Liver (tissue), 9 donors: ENCODE data around the gene ALG3. TPM values are rescaled to one million over a fixed set of nuclear protein-coding genes. Genes with fewer than 3 reads are reported as not detected.

Source experiments
- DNase-seq: peaks from one replicate; pipeline ENCODE4 v3.0.0-alpha.2; 2017; ENCODE audit warnings: low spot score
- H3K27ac ChIP-seq, 2 donors: one replicate each; pipeline ENCODE4 v1.7.0; 2013; ENCODE audit warnings: inconsistent platforms in 2 of 2, low read length in 2 of 2, control low read depth in 1 of 2, low read depth in 1 of 2, mild to moderate bottlenecking in 1 of 2
- H3K27me3 ChIP-seq, 4 donors: one replicate each; pipeline versions ENCODE4 v1.6.1 to v1.7.0; 2013; ENCODE audit warnings: low read length in 3 of 4, inconsistent platforms in 1 of 4, mild to moderate bottlenecking in 1 of 4, moderate library complexity in 1 of 4; ENCODE audit not compliant: control insufficient read depth in 4 of 4, insufficient read depth in 4 of 4
- H3K36me3 ChIP-seq, 4 donors: one replicate each; pipeline versions ENCODE4 v1.6.1 to v1.7.0; 2013; ENCODE audit warnings: low read length in 3 of 4, mild to moderate bottlenecking in 3 of 4, low read depth in 1 of 4, moderate library complexity in 1 of 4; ENCODE audit not compliant: control insufficient read depth in 4 of 4, insufficient read depth in 3 of 4
- H3K4me1 ChIP-seq, 4 donors: one replicate each; pipeline versions ENCODE4 v1.6.1 to v1.7.0; 2013; ENCODE audit warnings: low read length in 3 of 4, mild to moderate bottlenecking in 3 of 4, moderate library complexity in 1 of 4; ENCODE audit not compliant: control insufficient read depth in 4 of 4, insufficient read depth in 4 of 4
- H3K4me3 ChIP-seq, 3 donors: one replicate each; pipeline versions ENCODE4 v1.6.1 to v1.7.0; 2013; ENCODE audit warnings: low read length in 3 of 3, control low read depth in 1 of 3, low read depth in 1 of 3, mild to moderate bottlenecking in 1 of 3
- H3K9ac ChIP-seq, 2 donors: one replicate each; pipeline ENCODE4 v1.7.0; 2013; ENCODE audit warnings: low read length in 2 of 2, mild to moderate bottlenecking in 2 of 2, moderate library complexity in 2 of 2, control low read depth in 1 of 2, low read depth in 1 of 2
- H3K9me3 ChIP-seq, 4 donors: one replicate each; pipeline versions ENCODE4 v1.6.1 to v1.7.0; 2013; ENCODE audit warnings: low read length in 3 of 4; ENCODE audit not compliant: control insufficient read depth in 4 of 4
- EGR1 ChIP-seq, 2 donors: IDR thresholded peaks; 2 replicates each; pipeline ENCODE4 v1.6.1; 2016 to 2018; ENCODE audit warnings: antibody characterized with exemption in 2 of 2, low read depth in 2 of 2
- FOXA1 ChIP-seq: IDR thresholded peaks from 2 replicates; pipeline ENCODE4 v1.6.1; 2016; ENCODE audit warnings: antibody characterized with exemption
- FOXA2 ChIP-seq: IDR thresholded peaks from 2 replicates; pipeline ENCODE4 v1.6.1; 2016; ENCODE audit warnings: antibody characterized with exemption
- GABPA ChIP-seq, 2 donors: IDR thresholded peaks in 1 of 2; conservative IDR thresholded peaks in 1 of 2; 2 replicates each; pipeline ENCODE4 v1.6.1; 2016; ENCODE audit warnings: antibody characterized with exemption in 2 of 2, mild to moderate bottlenecking in 1 of 2, moderate library complexity in 1 of 2
- HNF4A ChIP-seq, 2 donors: conservative IDR thresholded peaks; 2 replicates each; pipeline ENCODE4 v1.6.1; 2016; ENCODE audit warnings: antibody characterized with exemption in 2 of 2, mild to moderate bottlenecking in 2 of 2
- HNF4G ChIP-seq: IDR thresholded peaks from 2 replicates; pipeline ENCODE4 v1.6.1; 2016; ENCODE audit warnings: antibody characterized with exemption
- JUND ChIP-seq, 2 donors: IDR thresholded peaks; 2 replicates each; pipeline ENCODE4 v1.6.1; 2016; ENCODE audit warnings: antibody characterized with exemption in 2 of 2
- NR2F2 ChIP-seq: IDR thresholded peaks from 2 replicates; pipeline ENCODE4 v1.6.1; 2016; ENCODE audit warnings: antibody characterized with exemption
- RAD21 ChIP-seq, 2 donors: IDR thresholded peaks; 2 replicates each; pipeline ENCODE4 v1.6.1; 2016; ENCODE audit warnings: antibody characterized with exemption in 2 of 2, mild to moderate bottlenecking in 2 of 2
- RXRA ChIP-seq, 2 donors: IDR thresholded peaks; 2 replicates each; pipeline ENCODE4 v1.6.1; 2017 to 2018; ENCODE audit warnings: antibody characterized with exemption in 2 of 2, mild to moderate bottlenecking in 1 of 2
- SP1 ChIP-seq: IDR thresholded peaks from 2 replicates; pipeline ENCODE4 v1.6.1; 2018; ENCODE audit warnings: antibody characterized with exemption, mild to moderate bottlenecking
- TAF1 ChIP-seq: conservative IDR thresholded peaks from 2 replicates; pipeline ENCODE4 v1.6.1; 2016; ENCODE audit warnings: antibody characterized with exemption, mild to moderate bottlenecking
- YY1 ChIP-seq: IDR thresholded peaks from 2 replicates; pipeline ENCODE4 v1.6.1; 2016; ENCODE audit warnings: antibody characterized with exemption, mild to moderate bottlenecking
- WGBS: extraction: QIAGEN DNeasy Blood & Tissue Kit; methylation state at CpG from one replicate; pipeline ENCODE4 v1.1.7; 2013; 5-methylcytosine and 5-hydroxymethylcytosine counted together
- polyA plus RNA-seq, 2 donors: library from polyadenylated mRNA; stranded (reverse) in 1 of 2; unstranded in 1 of 2; fragments of 200-250 nt in 1 of 2; fragments of >200 nt in 1 of 2; fragmentation: Nextera tagmentation in 1 of 2; extraction: Ambion mirVana in 1 of 2; gene quantifications; one replicate each; pipeline versions ENCODE4 v1.2.1 to v1.2.3, GENCODE V29; 2013 to 2015
- total RNA-seq, 2 donors: library from RNA; depleted of rRNA; stranded (reverse); fragments of >200 nt; gene quantifications; one replicate each; pipeline ENCODE4 v1.2.3, GENCODE V29; 2014
- TF ChIP-seq, protein P1 (sequence below): IDR thresholded peaks from 2 replicates; pipeline ENCODE4 v1.6.1; 2016; ENCODE audit warnings: antibody characterized with exemption, mild to moderate bottlenecking
- TF ChIP-seq, protein P2 (sequence below): IDR thresholded peaks from 2 replicates; pipeline ENCODE4 v1.6.1; 2016; ENCODE audit warnings: antibody characterized with exemption
- TF ChIP-seq, protein P3 (sequence below): fragments of 150-350 bp; IDR thresholded peaks from 2 replicates; pipeline ENCODE4 v1.5.1; 2017; ENCODE audit warnings: improper control_type of control experiment, low read depth, low read length; ENCODE audit not compliant: missing input control
- TF ChIP-seq, protein P4 (sequence below): IDR thresholded peaks from 2 replicates; pipeline ENCODE4 v1.6.1; 2016; ENCODE audit warnings: antibody characterized with exemption
- TF ChIP-seq, protein P5 (sequence below): IDR thresholded peaks from 2 replicates; pipeline ENCODE4 v1.6.1; 2016; ENCODE audit warnings: antibody characterized with exemption
- donor health status: healthy.
- donor health status: healthy.
- donor health status: healthy.
- donor health status: healthy.
- donor health status: healthy.

Gene ALG3
- total and polyA plus RNA-seq, 4 donors = 27.7 to 78.6 (median 64.5) TPM

DNA sequence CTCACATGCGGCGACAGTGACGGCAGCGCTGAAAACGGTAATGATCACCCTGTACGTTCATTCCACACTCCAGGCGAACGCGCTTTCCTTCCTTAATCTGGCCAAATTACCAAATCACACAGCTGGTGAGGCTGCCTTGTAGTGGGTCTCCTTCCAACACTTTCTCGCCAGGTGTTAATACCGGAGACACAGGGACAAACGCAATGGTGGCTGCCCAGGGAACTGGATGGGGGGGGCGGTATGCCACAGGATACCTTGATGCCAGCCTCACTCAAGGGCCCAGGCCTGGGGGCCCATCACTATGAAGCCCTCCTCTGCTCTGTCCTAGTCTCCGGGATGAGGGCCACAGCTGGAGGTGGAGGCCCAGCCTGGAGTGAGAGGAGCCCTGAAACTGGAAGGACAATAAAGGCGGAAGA, 14.0 kb upstream of the ALG3 start:
- Histone ChIP-seq H3K4me1 (peaks cover 9 to 29% (median 14%) of the 10 kb centered on the region in 4 donors), H3K36me3 (peaks cover 0 to 5% (median 0%) of the 10 kb centered on the region in 4 donors), H3K9ac (no peak overlapping the region), H3K27ac (no peak overlapping the region), H3K9me3 (no peaks in the 10 kb centered on the region), H3K27me3 (no peaks in the 10 kb centered on the region), H3K4me3 (peak overlapping the region in 1 of 3 donors; percentile 67)
- TF ChIP-seq, protein P1, sequence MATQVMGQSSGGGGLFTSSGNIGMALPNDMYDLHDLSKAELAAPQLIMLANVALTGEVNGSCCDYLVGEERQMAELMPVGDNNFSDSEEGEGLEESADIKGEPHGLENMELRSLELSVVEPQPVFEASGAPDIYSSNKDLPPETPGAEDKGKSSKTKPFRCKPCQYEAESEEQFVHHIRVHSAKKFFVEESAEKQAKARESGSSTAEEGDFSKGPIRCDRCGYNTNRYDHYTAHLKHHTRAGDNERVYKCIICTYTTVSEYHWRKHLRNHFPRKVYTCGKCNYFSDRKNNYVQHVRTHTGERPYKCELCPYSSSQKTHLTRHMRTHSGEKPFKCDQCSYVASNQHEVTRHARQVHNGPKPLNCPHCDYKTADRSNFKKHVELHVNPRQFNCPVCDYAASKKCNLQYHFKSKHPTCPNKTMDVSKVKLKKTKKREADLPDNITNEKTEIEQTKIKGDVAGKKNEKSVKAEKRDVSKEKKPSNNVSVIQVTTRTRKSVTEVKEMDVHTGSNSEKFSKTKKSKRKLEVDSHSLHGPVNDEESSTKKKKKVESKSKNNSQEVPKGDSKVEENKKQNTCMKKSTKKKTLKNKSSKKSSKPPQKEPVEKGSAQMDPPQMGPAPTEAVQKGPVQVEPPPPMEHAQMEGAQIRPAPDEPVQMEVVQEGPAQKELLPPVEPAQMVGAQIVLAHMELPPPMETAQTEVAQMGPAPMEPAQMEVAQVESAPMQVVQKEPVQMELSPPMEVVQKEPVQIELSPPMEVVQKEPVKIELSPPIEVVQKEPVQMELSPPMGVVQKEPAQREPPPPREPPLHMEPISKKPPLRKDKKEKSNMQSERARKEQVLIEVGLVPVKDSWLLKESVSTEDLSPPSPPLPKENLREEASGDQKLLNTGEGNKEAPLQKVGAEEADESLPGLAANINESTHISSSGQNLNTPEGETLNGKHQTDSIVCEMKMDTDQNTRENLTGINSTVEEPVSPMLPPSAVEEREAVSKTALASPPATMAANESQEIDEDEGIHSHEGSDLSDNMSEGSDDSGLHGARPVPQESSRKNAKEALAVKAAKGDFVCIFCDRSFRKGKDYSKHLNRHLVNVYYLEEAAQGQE = no peak
- no peak for TF ChIP-seq RXRA (IDR thresholded peaks at IDR 0.05)
- DNase-seq = no peak
- 20% methylated on average over 15 of the region's 15 CpGs for WGBS

DNA sequence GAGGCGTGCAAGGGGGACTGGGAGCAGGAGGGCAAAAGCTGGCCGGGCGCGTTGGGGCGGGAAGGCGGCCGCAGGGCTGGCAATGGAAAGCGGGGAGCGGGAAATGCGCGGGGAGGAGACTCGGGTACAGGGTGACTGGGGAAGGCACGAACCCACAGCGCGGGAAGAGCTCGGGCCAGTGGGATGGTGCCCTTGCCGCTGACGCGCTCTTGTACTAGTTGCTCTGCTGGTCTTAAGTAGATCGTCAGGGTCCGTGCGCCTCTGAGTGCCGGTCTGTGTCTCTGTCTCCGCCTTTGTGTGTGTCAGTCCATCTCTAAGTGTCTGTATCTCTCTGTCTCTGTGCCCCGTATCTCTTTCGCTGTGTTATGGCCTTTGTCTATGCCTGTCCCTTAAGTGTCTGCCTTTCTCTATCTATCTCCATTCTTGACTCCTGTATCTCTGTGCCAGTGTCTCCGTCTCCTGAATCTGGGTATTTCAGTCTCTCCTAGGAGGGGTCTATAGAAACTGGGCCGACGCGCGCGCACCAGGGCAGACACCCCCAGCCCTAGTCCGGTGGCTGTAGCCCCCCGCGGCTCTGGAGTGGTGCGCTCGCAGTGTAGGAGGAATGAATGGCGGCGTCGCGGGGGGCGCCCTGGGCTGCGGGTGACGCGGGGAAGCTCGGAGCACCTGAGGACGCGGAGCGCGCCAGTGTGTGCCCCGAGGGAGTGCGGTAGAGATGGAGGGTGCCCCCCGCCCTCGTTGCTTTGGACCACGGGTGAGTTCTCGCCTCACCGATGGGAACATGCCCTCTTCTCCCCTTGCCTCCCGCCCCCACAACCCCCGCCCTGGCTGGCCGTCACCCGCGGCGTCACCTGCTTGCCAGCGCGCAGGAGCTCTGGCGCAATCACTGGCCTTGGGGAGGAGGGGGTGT, 13.3 kb upstream of the ALG3 start:
- no peak for DNase-seq
- Histone ChIP-seq H3K4me3 (peak overlapping the region in 2 of 3 donors; percentile 9 to 67), H3K36me3 (peaks cover 0 to 5% (median 0%) of the 10 kb centered on the region in 4 donors), H3K4me1 (peaks cover 9 to 29% (median 14%) of the 10 kb centered on the region in 4 donors), H3K9ac (no peak overlapping the region), H3K9me3 (no peaks in the 10 kb centered on the region), H3K27ac (no peak overlapping the region), H3K27me3 (no peaks in the 10 kb centered on the region)
- no peak for TF ChIP-seq NR2F2
- no peak for TF ChIP-seq TAF1
- TF ChIP-seq, protein P2, sequence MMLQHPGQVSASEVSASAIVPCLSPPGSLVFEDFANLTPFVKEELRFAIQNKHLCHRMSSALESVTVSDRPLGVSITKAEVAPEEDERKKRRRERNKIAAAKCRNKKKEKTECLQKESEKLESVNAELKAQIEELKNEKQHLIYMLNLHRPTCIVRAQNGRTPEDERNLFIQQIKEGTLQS = no peak
- TF ChIP-seq FOXA1 = no peak
- TF ChIP-seq HNF4A (conservative IDR thresholded peaks at IDR 0.05) = peak in 1 of 2 donors; percentile 1
- no peak for TF ChIP-seq RXRA (IDR thresholded peaks at IDR 0.05)
- no peak for TF ChIP-seq HNF4G
- TF ChIP-seq, protein P3, sequence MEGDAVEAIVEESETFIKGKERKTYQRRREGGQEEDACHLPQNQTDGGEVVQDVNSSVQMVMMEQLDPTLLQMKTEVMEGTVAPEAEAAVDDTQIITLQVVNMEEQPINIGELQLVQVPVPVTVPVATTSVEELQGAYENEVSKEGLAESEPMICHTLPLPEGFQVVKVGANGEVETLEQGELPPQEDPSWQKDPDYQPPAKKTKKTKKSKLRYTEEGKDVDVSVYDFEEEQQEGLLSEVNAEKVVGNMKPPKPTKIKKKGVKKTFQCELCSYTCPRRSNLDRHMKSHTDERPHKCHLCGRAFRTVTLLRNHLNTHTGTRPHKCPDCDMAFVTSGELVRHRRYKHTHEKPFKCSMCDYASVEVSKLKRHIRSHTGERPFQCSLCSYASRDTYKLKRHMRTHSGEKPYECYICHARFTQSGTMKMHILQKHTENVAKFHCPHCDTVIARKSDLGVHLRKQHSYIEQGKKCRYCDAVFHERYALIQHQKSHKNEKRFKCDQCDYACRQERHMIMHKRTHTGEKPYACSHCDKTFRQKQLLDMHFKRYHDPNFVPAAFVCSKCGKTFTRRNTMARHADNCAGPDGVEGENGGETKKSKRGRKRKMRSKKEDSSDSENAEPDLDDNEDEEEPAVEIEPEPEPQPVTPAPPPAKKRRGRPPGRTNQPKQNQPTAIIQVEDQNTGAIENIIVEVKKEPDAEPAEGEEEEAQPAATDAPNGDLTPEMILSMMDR = no peak
- TF ChIP-seq, protein P4, sequence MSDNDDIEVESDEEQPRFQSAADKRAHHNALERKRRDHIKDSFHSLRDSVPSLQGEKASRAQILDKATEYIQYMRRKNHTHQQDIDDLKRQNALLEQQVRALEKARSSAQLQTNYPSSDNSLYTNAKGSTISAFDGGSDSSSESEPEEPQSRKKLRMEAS = no peak
- no peak for TF ChIP-seq JUND (IDR thresholded peaks at IDR 0.05)
- TF ChIP-seq, protein P5, sequence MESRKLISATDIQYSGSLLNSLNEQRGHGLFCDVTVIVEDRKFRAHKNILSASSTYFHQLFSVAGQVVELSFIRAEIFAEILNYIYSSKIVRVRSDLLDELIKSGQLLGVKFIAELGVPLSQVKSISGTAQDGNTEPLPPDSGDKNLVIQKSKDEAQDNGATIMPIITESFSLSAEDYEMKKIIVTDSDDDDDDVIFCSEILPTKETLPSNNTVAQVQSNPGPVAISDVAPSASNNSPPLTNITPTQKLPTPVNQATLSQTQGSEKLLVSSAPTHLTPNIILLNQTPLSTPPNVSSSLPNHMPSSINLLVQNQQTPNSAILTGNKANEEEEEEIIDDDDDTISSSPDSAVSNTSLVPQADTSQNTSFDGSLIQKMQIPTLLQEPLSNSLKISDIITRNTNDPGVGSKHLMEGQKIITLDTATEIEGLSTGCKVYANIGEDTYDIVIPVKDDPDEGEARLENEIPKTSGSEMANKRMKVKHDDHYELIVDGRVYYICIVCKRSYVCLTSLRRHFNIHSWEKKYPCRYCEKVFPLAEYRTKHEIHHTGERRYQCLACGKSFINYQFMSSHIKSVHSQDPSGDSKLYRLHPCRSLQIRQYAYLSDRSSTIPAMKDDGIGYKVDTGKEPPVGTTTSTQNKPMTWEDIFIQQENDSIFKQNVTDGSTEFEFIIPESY = no peak
- peak in 1 of 2 donors; percentile 18 for TF ChIP-seq EGR1 (IDR thresholded peaks at IDR 0.05; ENCODE audit: low read depth in 2 of 2)
- no peak for TF ChIP-seq GABPA (IDR thresholded peaks at IDR 0.05 in 1 of 2, conservative IDR thresholded peaks at IDR 0.05 in 1 of 2)
- TF ChIP-seq, protein P1 = no peak
- peak; percentile 16 for TF ChIP-seq SP1
- no peak for TF ChIP-seq YY1
- no peak for TF ChIP-seq FOXA2
- TF ChIP-seq RAD21 (IDR thresholded peaks at IDR 0.05) = no peak
- 2% methylated on average over 66 of the region's 66 CpGs for WGBS
